NCI-H2196 treated with DMSO at 0.1 percent for 48 hours (cell line): ENCODE data around the gene ARRB2.
"Not testable (repeated sequence)": the region's sequence is repeated elsewhere in the genome, so short reads cannot be mapped to it uniquely, and the experiment has no call there.

Experiments used
- DNase-seq: peaks from one replicate; lab custom pipeline; 2025; ENCODE audit not compliant: unreplicated experiment; lab: John Stamatoyannopoulos, UW

The ARRB2 gene

DNA sequence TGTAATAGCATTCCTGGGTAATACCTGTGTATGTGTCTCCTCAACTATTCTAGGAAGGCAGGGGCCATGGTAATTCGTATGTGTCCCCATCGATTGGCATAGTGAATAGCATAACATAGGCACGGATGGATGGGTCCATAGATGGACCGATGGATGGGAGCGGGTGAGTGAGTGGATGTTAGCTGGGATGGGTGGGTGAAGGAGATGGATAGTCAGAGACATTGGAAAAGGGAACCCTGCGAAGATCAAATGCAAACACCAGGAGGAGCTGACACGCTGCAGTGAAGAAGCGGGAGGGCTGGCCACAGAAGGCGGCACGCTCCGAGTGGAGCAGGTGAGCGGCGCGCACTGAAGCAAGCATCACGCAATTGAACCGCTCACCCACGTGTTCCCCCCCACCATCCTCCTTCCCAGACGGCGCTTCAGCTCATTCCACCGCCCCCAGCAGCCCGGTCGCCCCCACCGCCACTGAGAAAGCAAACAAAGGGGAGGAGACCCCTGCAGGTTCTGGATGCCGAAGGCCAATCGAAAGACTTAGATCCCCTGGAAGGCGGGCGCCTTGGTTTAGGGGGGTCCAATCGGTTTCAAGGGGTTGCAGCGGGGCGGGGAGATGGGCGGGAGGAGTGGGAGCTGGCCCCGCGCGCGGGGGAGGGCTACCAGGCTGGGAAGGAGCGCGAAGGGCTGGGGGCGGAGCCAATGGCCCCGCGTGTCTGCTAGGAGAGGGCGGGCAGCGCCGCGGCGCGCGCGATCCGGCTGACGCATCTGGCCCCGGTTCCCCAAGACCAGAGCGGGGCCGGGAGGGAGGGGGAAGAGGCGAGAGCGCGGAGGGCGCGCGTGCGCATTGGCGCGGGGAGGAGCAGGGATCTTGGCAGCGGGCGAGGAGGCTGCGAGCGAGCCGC, at the start of gene ARRB2:
TSS of gene ARRB2 (plus strand) at position 839 of the 899 bp plus-strand sequence. CDS start 90 bp downstream, outside the sequence.
- peak; percentile 73 for DNase-seq

GRCh38 chr17:4663711-4664110, 46.7 kb upstream of the ARRB2 start:
- DNase-seq = no peak

DNA sequence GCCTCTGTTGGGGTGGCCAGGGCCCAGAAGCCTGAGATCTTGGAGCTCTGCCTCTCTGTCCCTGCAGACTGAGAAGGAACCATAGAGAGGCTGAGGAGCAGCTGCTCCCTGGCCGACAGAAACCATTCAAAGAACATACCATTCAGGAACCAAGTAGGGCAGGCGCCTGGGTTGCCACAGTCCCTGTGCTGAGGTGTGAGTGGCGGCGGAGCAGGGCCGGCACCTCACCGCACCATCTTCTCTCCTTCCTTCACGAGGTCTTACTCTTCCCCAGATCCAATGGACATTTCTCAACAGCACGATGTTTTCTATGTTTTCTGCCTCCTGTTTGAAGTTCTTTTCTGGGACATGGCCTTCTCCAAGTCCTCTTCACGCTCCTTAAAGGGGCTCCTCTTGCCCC, 46.2 kb upstream of the ARRB2 start:
- DNase-seq = no peak

- DNase-seq = no peak
Observed at GRCh38 chr17:4665027-4665426, 45.4 kb upstream of the ARRB2 start.

DNA sequence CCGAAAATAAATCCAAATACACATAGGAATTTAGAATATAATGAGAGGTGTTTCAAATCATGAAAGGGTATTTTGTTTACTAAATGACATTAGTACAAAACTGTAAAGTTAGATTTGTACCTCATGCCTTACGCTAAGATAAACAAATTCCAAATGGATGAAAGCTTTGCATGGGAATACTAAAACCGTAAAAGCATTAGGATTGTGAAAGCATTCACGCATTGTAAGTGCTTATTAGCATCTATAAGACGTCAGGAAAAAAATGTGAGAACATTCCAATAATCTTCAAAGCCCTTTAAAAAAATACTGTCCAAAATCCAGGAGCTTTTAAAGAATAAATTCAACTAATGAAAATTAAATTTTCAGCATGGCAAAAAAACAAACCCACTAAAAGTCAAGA, 44.1 kb upstream of the ARRB2 start:
- no peak for DNase-seq

DNA sequence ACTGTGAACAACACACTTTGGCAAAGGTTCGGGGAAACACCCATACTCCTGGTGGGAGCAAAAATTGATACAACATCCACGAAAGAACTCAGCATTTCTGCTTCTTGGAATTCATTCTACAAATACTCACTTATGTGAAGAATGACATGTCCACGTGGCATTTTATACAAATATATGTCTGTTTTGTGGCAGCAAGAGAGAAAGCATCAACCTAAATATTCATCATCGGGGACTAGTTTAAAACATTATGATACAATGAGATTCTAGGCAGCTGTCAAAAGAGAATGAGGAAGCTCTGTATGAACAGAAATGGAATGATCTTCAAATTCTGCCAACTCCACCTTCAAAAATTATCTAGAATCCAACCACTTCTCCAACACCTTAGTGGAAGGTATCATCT, 43.3 kb upstream of the ARRB2 start:
- no peak for DNase-seq

DNA sequence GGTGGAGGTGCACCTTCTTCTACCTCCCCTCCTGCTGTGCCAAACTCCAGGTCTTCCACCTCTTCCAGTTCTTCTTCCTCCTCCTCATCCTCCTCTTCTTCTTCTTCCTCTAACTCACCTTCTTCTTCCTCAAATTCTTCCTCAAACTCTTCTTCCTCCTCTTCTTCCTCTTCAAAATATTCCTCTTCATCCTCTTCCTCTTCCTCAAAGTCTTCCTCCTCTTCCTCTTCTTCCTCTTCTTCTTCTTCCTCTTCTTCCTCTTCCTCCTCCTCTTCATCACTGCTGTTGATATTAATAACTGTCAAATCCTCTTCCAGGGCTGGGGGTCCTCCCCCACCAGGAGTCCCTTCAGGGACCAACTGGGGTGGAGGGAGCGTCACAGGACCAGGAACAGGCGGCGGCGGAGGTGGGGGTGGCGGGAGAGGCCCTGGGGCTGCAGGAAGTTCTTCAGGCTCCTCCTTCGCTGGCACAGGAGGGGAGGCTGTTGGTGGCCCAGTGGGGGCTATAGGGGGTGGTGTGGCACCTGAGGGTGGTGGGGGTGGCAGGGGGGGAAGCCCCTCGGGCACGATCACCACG, 38.3 kb upstream of the ARRB2 start:
- no peak for DNase-seq

GRCh38 chr17:4672751-4673150, 37.7 kb upstream of the ARRB2 start:
- no peak for DNase-seq

GRCh38 chr17:4673169-4673568, 37.3 kb upstream of the ARRB2 start:
- no peak for DNase-seq

- no peak for DNase-seq
Observed at GRCh38 chr17:4673986-4674684, 36.3 kb upstream of the ARRB2 start.

GRCh38 chr17:4674685-4674998, 35.8 kb upstream of the ARRB2 start:
- no peak for DNase-seq

DNA sequence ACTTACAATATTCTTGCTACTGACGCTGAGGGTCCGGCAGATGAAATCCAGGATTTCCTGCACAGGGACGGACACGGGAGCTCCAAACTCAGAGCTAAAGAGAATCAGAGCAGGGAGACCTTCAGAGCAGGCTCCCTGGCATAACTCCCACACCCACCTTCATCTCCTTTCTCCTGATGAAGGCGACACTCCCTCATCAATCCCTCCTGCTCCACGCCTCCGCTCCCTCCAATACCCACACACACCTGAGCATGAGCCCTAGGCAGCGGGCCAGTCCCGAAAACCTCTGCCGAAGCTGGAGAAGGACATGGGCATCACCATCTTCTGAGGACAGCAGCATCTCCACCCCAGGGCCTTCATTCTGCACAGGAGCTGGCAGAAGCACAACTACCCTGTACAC, 34.6 kb upstream of the ARRB2 start:
- DNase-seq = no peak

GRCh38 chr17:4676791-4677190, 33.6 kb upstream of the ARRB2 start:
- no peak for DNase-seq

GRCh38 chr17:4678448-4679026, 31.9 kb upstream of the ARRB2 start:
- DNase-seq = no peak

DNA sequence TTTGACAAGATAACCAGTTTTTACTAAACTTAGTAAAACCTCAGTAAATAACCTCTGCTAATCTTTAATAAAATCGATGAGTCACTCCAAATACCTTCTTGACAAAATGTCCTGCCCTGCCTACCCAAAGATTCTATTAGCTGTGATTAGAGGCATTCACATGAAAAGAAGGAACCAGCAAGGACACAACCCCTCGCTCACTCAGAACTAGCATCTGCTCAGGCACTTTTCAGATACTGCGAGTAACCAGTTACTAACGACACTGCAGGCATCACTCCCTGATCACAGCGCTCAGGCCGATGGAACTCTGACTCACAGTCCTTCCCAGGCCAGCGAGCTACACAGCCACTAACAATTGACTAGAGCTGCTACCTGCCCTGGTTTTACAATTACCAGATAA, 30.8 kb upstream of the ARRB2 start:
- no peak for DNase-seq

GRCh38 chr17:4683739-4684138, 26.7 kb upstream of the ARRB2 start:
- DNase-seq = not testable (repeated sequence)

GRCh38 chr17:4689872-4690271, 20.6 kb upstream of the ARRB2 start:
- not testable (repeated sequence) for DNase-seq

- DNase-seq = no peak
Observed at GRCh38 chr17:4690745-4691144, 19.7 kb upstream of the ARRB2 start.

- DNase-seq = no peak
Observed at GRCh38 chr17:4691686-4692085, 18.7 kb upstream of the ARRB2 start.

- no peak for DNase-seq
Observed at GRCh38 chr17:4693416-4693815, 17.0 kb upstream of the ARRB2 start.

- DNase-seq = no peak
Observed at GRCh38 chr17:4696437-4696805, 14.0 kb upstream of the ARRB2 start.
